ENCODE data around the gene EID1.

DNA sequence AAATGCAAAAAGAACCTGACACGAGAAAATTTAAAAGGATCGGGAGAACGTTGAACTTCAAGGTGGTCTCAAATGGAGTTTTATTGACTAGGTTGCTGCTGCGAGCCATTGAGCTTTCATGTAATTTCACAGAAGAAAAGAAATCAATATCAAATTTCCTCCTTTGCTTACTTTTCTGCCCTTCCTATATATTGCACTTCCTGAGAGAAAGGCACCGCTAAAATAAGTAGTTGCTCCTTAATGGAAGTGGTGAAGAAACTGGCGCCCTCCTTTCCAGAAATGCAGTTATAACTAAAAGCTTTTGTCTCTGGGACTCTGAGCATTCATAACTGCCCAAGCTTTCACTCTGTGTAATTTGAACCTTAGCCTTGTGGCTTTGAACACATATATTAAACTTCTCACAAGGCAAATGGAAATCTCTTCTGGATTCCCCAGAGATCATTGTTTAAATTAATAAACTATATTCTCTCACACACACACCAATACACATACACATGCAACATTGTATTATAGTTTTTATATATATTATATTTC is 13.4 kb downstream of the EID1 start:
- TF ChIP-seq CTCF (IDR thresholded peaks at IDR 0.05; ENCODE audit: insufficient read depth, low read depth, low read length) (no peak), EZH2 (IDR thresholded peaks at IDR 0.05; ENCODE audit: insufficient read depth, low read length) (no peak)
